Activated CD8-positive, alpha-beta memory T cell treated with anti-CD3 and anti-CD28 coated beads, Interleukin-2, amount 10 ng/mL, durations not matched to agents 7 days and 5 days (primary cell): ENCODE data around the gene MAPRE3. TPM values are rescaled to one million over a fixed set of nuclear protein-coding genes. Genes with fewer than 3 reads are reported as not detected.

Experiments
- ATAC-seq: fragments of 150-1000 bp; cut with Tn5 transposase; one replicate; pipeline ENCODE4 v1.10.0; 2021; ENCODE audit warnings: moderate library complexity
- CTCF ChIA-PET: fragments of 350-600 bp; sonication (Branson Sonifier 250); formaldehyde crosslinking; loops from one replicate; lab custom pipeline; 2021; ENCODE audit warnings: antibody characterized with exemption; lab: Charles Lee
- DNase-seq: peaks from one replicate; pipeline ENCODE4 v3.0.0-alpha.2; 2020
- H3K27ac Mint-ChIP-seq: one replicate; pipeline ENCODE4 v1.8.0; 2021; ENCODE audit warnings: mild to moderate bottlenecking, mixed read lengths
- H3K27me3 Mint-ChIP-seq: one replicate; pipeline ENCODE4 v1.8.0; 2021; ENCODE audit warnings: mixed read lengths
- H3K36me3 Mint-ChIP-seq: one replicate; pipeline ENCODE4 v1.8.0; 2021; ENCODE audit warnings: mild to moderate bottlenecking, mixed read lengths
- H3K4me1 Mint-ChIP-seq: one replicate; pipeline ENCODE4 v1.8.0; 2021; ENCODE audit warnings: mixed read lengths
- H3K4me3 Mint-ChIP-seq: one replicate; pipeline ENCODE4 v1.8.0; 2021; ENCODE audit warnings: mild to moderate bottlenecking, moderate library complexity, mixed read lengths
- H3K9me3 Mint-ChIP-seq: one replicate; pipeline ENCODE4 v1.8.0; 2022; ENCODE audit warnings: low read depth, mixed read lengths
- total RNA-seq, 2 experiments: library from RNA; stranded (reverse); gene quantifications; one replicate each; pipeline ENCODE4 v1.2.3, GENCODE V29; 2021

The MAPRE3 gene
- total RNA-seq, 2 experiments from 2014 or later, result 0.91 to 1.3 TPM

DNA sequence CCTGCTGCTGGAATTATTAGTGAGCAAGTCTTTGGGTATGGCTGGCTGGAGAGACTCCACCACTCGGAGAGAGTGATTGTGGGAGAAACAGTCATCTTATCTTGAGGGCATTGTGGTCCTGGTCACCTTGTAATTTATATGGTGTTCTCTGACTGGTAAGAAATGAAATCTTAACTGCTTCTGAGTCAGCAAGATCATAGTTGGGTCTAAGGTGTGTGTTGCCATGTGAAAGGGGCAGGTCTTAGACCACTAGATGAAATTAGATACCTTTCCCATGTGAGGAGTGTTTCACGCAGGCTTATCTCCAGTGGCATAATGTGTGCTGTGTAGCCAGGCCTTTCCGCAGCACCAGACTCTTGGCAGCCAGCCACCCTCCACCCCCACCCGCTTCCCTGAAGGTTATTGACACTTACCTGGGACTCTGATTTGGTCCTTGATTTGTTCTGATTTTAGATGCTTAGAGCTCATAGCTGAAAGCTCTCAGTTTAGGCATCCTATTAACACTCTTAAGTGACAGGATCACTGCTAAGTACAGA is 7.7 kb downstream of the MAPRE3 start:
- Mint-ChIP-seq H3K27me3 (peaks cover 14% of the 10 kb centered on the region), H3K27ac (no peak overlapping the region), H3K4me3 (no peak overlapping the region), H3K36me3 (no peaks in the 10 kb centered on the region), H3K4me1 (peaks cover 2% of the 10 kb centered on the region), H3K9me3 (no peaks in the 10 kb centered on the region)
- DNase-seq, result peak; percentile 27
- ATAC-seq, result no peak
- CTCF ChIA-PET, result interaction anchor here (0.6 to 3.4 kb wide), 2 partner anchors 8 to 17 kb away, joined by 3 to 16 read pairs; no protein-coding TSS in a partner anchor

DNA sequence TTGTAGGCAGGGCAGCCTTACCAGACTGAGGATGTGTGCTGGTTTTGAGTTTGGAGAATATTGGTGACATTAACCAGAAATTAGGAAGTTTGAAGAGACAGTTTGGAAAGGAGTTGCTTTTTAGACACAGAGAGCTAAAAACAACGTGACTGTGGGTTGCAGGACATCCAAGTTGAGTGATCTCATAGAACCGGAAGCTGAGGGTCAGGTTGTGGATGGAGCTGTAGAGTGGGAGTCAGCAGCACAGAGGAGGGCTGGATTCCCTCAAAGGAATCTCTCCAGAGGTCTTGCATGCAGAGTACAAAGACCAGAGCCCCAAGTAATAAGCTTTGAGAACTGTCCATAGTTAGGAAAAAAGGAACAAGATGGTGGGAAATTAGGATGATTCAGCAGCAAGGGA is 9.3 kb downstream of the MAPRE3 start:
- H3K27ac Mint-ChIP-seq, result no peak overlapping the region
- CTCF ChIA-PET, result interaction anchor here (0.6 to 3.4 kb wide), 2 partner anchors 18 to 364 kb away, joined by 4 to 16 read pairs; no protein-coding TSS in a partner anchor
- no peak overlapping the region for H3K4me3 Mint-ChIP-seq
- peaks cover 2% of the 10 kb centered on the region for H3K4me1 Mint-ChIP-seq
- no peak for DNase-seq
- no peak for ATAC-seq
- H3K9me3 Mint-ChIP-seq, result no peaks in the 10 kb centered on the region
- H3K36me3 Mint-ChIP-seq, result no peaks in the 10 kb centered on the region
- peaks cover 7% of the 10 kb centered on the region for H3K27me3 Mint-ChIP-seq

- Mint-ChIP-seq H3K27me3 (peaks cover 3% of the 10 kb centered on the region), H3K4me3 (no peak overlapping the region), H3K27ac (no peak overlapping the region), H3K9me3 (no peaks in the 10 kb centered on the region), H3K4me1 (peaks cover 2% of the 10 kb centered on the region), H3K36me3 (no peaks in the 10 kb centered on the region)
- ATAC-seq (no peak), DNase-seq (no peak)
- CTCF ChIA-PET, result interaction anchor here (0.9 kb wide), 1 partner anchor 299 kb away, joined by 3 read pairs; no protein-coding TSS in a partner anchor
Measured at GRCh38 chr2:26980971-26981370, 10.5 kb downstream of the MAPRE3 start.

- Mint-ChIP-seq H3K4me3 (no peak overlapping the region), H3K36me3 (no peaks in the 10 kb centered on the region), H3K27me3 (peaks cover 7% of the 10 kb centered on the region), H3K9me3 (no peaks in the 10 kb centered on the region), H3K4me1 (peaks cover 2% of the 10 kb centered on the region), H3K27ac (no peak overlapping the region)
- CTCF ChIA-PET, result interaction anchor here (0.9 to 2.2 kb wide), 6 partner anchors 20 to 298 kb away, joined by 3 to 8 read pairs (median 4); no protein-coding TSS in a partner anchor
- DNase-seq (peak; percentile 45), ATAC-seq (peak; percentile 65)
Measured at GRCh38 chr2:26982102-26982742, 11.8 kb downstream of the MAPRE3 start.

GRCh38 chr2:26983746-26984145 is 13.3 kb downstream of the MAPRE3 start:
- no peak overlapping the region for H3K27ac Mint-ChIP-seq
- H3K4me3 Mint-ChIP-seq, result no peak overlapping the region
- CTCF ChIA-PET, result interaction anchor here (0.9 to 2.2 kb wide), 5 partner anchors 15 to 296 kb away, joined by 3 to 8 read pairs (median 4); no protein-coding TSS in a partner anchor
- no peak for ATAC-seq
- DNase-seq, result no peak
- peaks cover 7% of the 10 kb centered on the region for H3K27me3 Mint-ChIP-seq
- no peaks in the 10 kb centered on the region for H3K9me3 Mint-ChIP-seq
- H3K36me3 Mint-ChIP-seq, result no peaks in the 10 kb centered on the region
- H3K4me1 Mint-ChIP-seq, result peaks cover 2% of the 10 kb centered on the region

GRCh38 chr2:26985807-26986206 is 15.4 kb downstream of the MAPRE3 start:
- H3K9me3 Mint-ChIP-seq, result no peaks in the 10 kb centered on the region
- no peak for ATAC-seq
- CTCF ChIA-PET, result no interaction called here

DNA sequence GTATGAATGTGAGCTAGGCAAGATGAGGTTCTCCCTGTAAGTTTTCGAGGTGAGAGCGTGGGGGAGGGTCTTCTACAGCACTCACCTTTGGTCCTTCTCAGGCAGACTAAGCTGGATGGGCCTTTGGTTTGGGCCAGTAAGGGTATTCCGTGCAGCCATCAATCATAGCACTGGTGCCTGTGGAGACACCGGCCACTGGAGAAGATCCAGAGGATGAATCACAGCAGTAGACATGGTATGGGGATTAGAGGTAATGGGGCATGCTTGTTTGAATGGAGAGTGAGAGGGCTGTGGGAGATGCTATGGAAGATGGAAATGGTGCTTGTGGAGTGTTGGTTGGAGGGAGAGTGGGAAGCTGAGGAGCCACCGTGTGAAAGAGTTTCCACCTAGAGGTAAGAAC is 16.1 kb downstream of the MAPRE3 start:
- Mint-ChIP-seq H3K36me3 (no peaks in the 10 kb centered on the region), H3K27ac (no peak overlapping the region), H3K27me3 (peaks cover 4% of the 10 kb centered on the region), H3K4me3 (no peak overlapping the region), H3K4me1 (peaks cover 3% of the 10 kb centered on the region), H3K9me3 (no peaks in the 10 kb centered on the region)
- DNase-seq, result no peak
- CTCF ChIA-PET, result interaction anchor here (1.1 kb wide), 1 partner anchor 30 kb away, joined by 4 read pairs; no protein-coding TSS in a partner anchor
- ATAC-seq, result no peak

More at GRCh38 chr2:26985807-26986206, 15.4 kb downstream of the MAPRE3 start:
- no peak for DNase-seq
- Mint-ChIP-seq H3K36me3 (no peaks in the 10 kb centered on the region), H3K4me3 (no peak overlapping the region), H3K27me3 (peaks cover 7% of the 10 kb centered on the region), H3K27ac (no peak overlapping the region), H3K4me1 (peaks cover 2% of the 10 kb centered on the region)

DNA sequence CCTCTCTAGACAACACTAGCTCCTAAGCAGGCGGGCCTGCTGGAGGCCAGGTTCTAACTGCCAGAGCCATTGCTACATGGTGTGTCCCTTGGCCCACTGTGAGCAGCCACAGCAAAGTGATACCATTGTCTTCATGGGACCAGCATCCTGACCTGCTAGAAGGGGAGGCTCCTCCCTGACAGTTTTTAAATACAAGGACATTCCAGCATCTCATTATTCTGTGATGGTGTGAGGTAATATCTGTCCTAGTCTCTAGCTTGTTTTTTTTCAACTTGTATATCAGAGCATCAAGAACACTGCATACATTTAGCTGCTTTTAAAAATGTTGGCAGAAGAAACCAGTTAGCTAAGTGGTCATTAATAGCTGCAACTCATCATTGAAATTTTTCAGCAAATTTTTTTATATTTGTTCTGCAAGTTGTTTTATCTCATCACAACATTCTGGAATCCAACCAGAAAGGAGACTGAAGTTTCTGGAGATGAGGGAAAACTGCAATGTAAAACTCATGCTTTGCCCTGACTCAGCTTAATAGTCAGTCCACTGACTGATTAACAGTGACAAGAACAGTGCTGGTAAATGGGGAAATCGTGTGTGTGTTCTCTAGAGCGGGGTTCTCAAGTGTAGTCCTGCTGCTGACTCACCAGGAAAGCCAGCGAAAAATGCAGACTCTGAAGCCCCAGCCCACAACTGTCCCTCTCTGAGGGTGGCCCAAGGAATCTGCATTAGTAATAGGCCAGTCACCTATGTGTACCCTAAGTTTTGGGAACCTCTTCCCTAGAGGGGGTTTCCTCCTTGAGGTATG is 17.8 kb downstream of the MAPRE3 start:
- CTCF ChIA-PET, result interaction anchor here (0.8 to 1.1 kb wide), 2 partner anchors 26 to 142 kb away, joined by 3 to 5 read pairs; no protein-coding TSS in a partner anchor
- Mint-ChIP-seq H3K4me3 (no peak overlapping the region), H3K27ac (no peak overlapping the region)

DNA sequence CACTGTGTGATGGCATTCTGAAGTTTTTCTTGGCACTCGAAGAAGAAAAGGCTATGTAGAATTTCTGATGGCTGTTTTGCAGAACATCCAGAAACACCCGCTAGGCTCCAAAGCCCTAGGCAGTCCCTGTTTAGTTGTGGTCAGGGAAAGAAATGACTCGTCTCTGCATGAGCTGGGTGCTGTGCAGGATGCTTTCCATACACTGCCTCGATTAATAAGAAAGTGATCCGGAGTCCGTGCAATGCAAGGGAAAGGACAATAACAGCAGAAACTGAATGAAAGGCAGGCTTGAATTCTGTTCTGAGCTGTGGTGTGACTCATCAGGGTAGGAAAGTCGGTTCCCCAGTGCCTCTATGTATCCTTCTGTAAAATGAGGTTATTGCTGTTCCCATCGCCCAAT is 18.7 kb downstream of the MAPRE3 start:
- Mint-ChIP-seq H3K27me3 (peaks cover 4% of the 10 kb centered on the region), H3K36me3 (no peaks in the 10 kb centered on the region), H3K4me3 (no peak overlapping the region), H3K27ac (no peak overlapping the region), H3K9me3 (no peaks in the 10 kb centered on the region), H3K4me1 (peaks cover 2% of the 10 kb centered on the region)
- ATAC-seq (no peak), DNase-seq (no peak)
- CTCF ChIA-PET, result no interaction called here

More for the DNA sequence above, 17.8 kb downstream of the MAPRE3 start:
- no peaks in the 10 kb centered on the region for H3K9me3 Mint-ChIP-seq
- no peak for ATAC-seq
- H3K36me3 Mint-ChIP-seq, result no peaks in the 10 kb centered on the region
- H3K27me3 Mint-ChIP-seq, result peaks cover 4% of the 10 kb centered on the region
- no peak for DNase-seq
- peaks cover 2% of the 10 kb centered on the region for H3K4me1 Mint-ChIP-seq

- no peak overlapping the region for H3K4me3 Mint-ChIP-seq
- H3K9me3 Mint-ChIP-seq, result no peaks in the 10 kb centered on the region
- CTCF ChIA-PET, result no interaction called here
- H3K36me3 Mint-ChIP-seq, result no peaks in the 10 kb centered on the region
- no peak for ATAC-seq
- peaks cover 2% of the 10 kb centered on the region for H3K4me1 Mint-ChIP-seq
- H3K27ac Mint-ChIP-seq, result no peak overlapping the region
- no peak for DNase-seq
- no peaks in the 10 kb centered on the region for H3K27me3 Mint-ChIP-seq
Measured at GRCh38 chr2:26991717-26992116, 21.3 kb downstream of the MAPRE3 start.

DNA sequence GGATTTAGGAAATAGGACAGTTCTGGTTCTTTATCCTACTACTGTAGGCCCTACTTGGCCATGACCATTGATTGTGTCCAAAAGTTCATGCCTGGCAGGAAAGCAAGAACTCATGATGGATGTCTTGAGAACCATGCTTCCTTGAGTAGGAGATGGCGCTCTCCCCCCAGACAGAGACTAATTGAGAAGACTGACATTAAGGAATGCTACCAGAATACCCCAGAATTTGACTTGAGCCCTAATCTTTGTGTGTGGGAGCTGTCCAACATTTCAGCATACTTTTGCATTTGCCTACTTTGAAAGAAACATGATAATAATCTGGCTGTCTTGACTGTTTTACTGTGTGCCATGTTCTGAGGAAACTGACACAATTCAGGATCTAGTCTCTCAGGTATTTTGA is 23.3 kb downstream of the MAPRE3 start:
- Mint-ChIP-seq H3K9me3 (no peaks in the 10 kb centered on the region), H3K36me3 (no peaks in the 10 kb centered on the region), H3K27ac (no peak overlapping the region), H3K4me3 (no peak overlapping the region), H3K27me3 (peaks cover 5% of the 10 kb centered on the region), H3K4me1 (peaks cover 2% of the 10 kb centered on the region)
- DNase-seq (no peak), ATAC-seq (no peak)
- CTCF ChIA-PET, result interaction anchor here (0.9 to 1.8 kb wide), 5 partner anchors 23 to 147 kb away, joined by 3 to 13 read pairs (median 4); no protein-coding TSS in a partner anchor

GRCh38 chr2:26994983-26995382 is 24.5 kb downstream of the MAPRE3 start:
- peaks cover 2% of the 10 kb centered on the region for H3K4me1 Mint-ChIP-seq
- DNase-seq (no peak), ATAC-seq (no peak)
- H3K27ac Mint-ChIP-seq, result no peak overlapping the region
- CTCF ChIA-PET, result interaction anchor here (0.9 to 2.0 kb wide), 2 partner anchors 9 to 33 kb away, joined by 4 to 7 read pairs; no protein-coding TSS in a partner anchor
- H3K27me3 Mint-ChIP-seq, result peaks cover 7% of the 10 kb centered on the region
- no peaks in the 10 kb centered on the region for H3K36me3 Mint-ChIP-seq
- H3K4me3 Mint-ChIP-seq, result no peak overlapping the region
- H3K9me3 Mint-ChIP-seq, result no peaks in the 10 kb centered on the region

- DNase-seq, result no peak
- no peaks in the 10 kb centered on the region for H3K4me1 Mint-ChIP-seq
- no peaks in the 10 kb centered on the region for H3K9me3 Mint-ChIP-seq
- H3K4me3 Mint-ChIP-seq, result no peak overlapping the region
- H3K27me3 Mint-ChIP-seq, result peaks cover 7% of the 10 kb centered on the region
- H3K27ac Mint-ChIP-seq, result no peak overlapping the region
- no peaks in the 10 kb centered on the region for H3K36me3 Mint-ChIP-seq
- CTCF ChIA-PET, result interaction anchor here (1.4 to 1.5 kb wide), 2 partner anchors 19 to 35 kb away, joined by 4 read pairs; no protein-coding TSS in a partner anchor
- ATAC-seq, result no peak
Measured at GRCh38 chr2:26997394-26997793, 27.0 kb downstream of the MAPRE3 start.
